Liver (tissue), 9 donors: Measurements from ENCODE around the gene TRIM45. TPM values are rescaled to one million over a fixed set of nuclear protein-coding genes. Genes with fewer than 3 reads are reported as not detected.
A peak's percentile ranks its signal among the peaks of the same experiment; 100 is the strongest.

Source experiments
- DNase-seq: peaks from one replicate; pipeline ENCODE4 v3.0.0-alpha.2; 2017; ENCODE audit warnings: low spot score
- H3K27ac ChIP-seq, 2 donors: one replicate each; pipeline ENCODE4 v1.7.0; 2013; ENCODE audit warnings: inconsistent platforms in 2 of 2, low read length in 2 of 2, control low read depth in 1 of 2, low read depth in 1 of 2, mild to moderate bottlenecking in 1 of 2
- H3K27me3 ChIP-seq, 4 donors: one replicate each; pipeline versions ENCODE4 v1.6.1 to v1.7.0; 2013; ENCODE audit warnings: low read length in 3 of 4, inconsistent platforms in 1 of 4, mild to moderate bottlenecking in 1 of 4, moderate library complexity in 1 of 4; ENCODE audit not compliant: control insufficient read depth in 4 of 4, insufficient read depth in 4 of 4
- H3K36me3 ChIP-seq, 4 donors: one replicate each; pipeline versions ENCODE4 v1.6.1 to v1.7.0; 2013; ENCODE audit warnings: low read length in 3 of 4, mild to moderate bottlenecking in 3 of 4, low read depth in 1 of 4, moderate library complexity in 1 of 4; ENCODE audit not compliant: control insufficient read depth in 4 of 4, insufficient read depth in 3 of 4
- H3K4me1 ChIP-seq, 4 donors: one replicate each; pipeline versions ENCODE4 v1.6.1 to v1.7.0; 2013; ENCODE audit warnings: low read length in 3 of 4, mild to moderate bottlenecking in 3 of 4, moderate library complexity in 1 of 4; ENCODE audit not compliant: control insufficient read depth in 4 of 4, insufficient read depth in 4 of 4
- H3K4me3 ChIP-seq, 3 donors: one replicate each; pipeline versions ENCODE4 v1.6.1 to v1.7.0; 2013; ENCODE audit warnings: low read length in 3 of 3, control low read depth in 1 of 3, low read depth in 1 of 3, mild to moderate bottlenecking in 1 of 3
- H3K9ac ChIP-seq, 2 donors: one replicate each; pipeline ENCODE4 v1.7.0; 2013; ENCODE audit warnings: low read length in 2 of 2, mild to moderate bottlenecking in 2 of 2, moderate library complexity in 2 of 2, control low read depth in 1 of 2, low read depth in 1 of 2
- H3K9me3 ChIP-seq, 4 donors: one replicate each; pipeline versions ENCODE4 v1.6.1 to v1.7.0; 2013; ENCODE audit warnings: low read length in 3 of 4; ENCODE audit not compliant: control insufficient read depth in 4 of 4
- ATF3 ChIP-seq: IDR thresholded peaks from 2 replicates; pipeline ENCODE4 v1.6.1; 2016; ENCODE audit warnings: antibody characterized with exemption
- EGR1 ChIP-seq, 2 donors: IDR thresholded peaks; 2 replicates each; pipeline ENCODE4 v1.6.1; 2016 to 2018; ENCODE audit warnings: antibody characterized with exemption in 2 of 2, low read depth in 2 of 2
- FOXA1 ChIP-seq: IDR thresholded peaks from 2 replicates; pipeline ENCODE4 v1.6.1; 2016; ENCODE audit warnings: antibody characterized with exemption
- FOXA2 ChIP-seq: IDR thresholded peaks from 2 replicates; pipeline ENCODE4 v1.6.1; 2016; ENCODE audit warnings: antibody characterized with exemption
- GABPA ChIP-seq, 2 donors: IDR thresholded peaks in 1 of 2; conservative IDR thresholded peaks in 1 of 2; 2 replicates each; pipeline ENCODE4 v1.6.1; 2016; ENCODE audit warnings: antibody characterized with exemption in 2 of 2, mild to moderate bottlenecking in 1 of 2, moderate library complexity in 1 of 2
- HNF4A ChIP-seq, 2 donors: conservative IDR thresholded peaks; 2 replicates each; pipeline ENCODE4 v1.6.1; 2016; ENCODE audit warnings: antibody characterized with exemption in 2 of 2, mild to moderate bottlenecking in 2 of 2
- HNF4G ChIP-seq: IDR thresholded peaks from 2 replicates; pipeline ENCODE4 v1.6.1; 2016; ENCODE audit warnings: antibody characterized with exemption
- JUND ChIP-seq, 2 donors: IDR thresholded peaks; 2 replicates each; pipeline ENCODE4 v1.6.1; 2016; ENCODE audit warnings: antibody characterized with exemption in 2 of 2
- NR2F2 ChIP-seq: IDR thresholded peaks from 2 replicates; pipeline ENCODE4 v1.6.1; 2016; ENCODE audit warnings: antibody characterized with exemption
- RAD21 ChIP-seq, 2 donors: IDR thresholded peaks; 2 replicates each; pipeline ENCODE4 v1.6.1; 2016; ENCODE audit warnings: antibody characterized with exemption in 2 of 2, mild to moderate bottlenecking in 2 of 2
- REST ChIP-seq: IDR thresholded peaks from 2 replicates; pipeline ENCODE4 v1.6.1; 2016; ENCODE audit warnings: antibody characterized with exemption, mild to moderate bottlenecking
- RXRA ChIP-seq, 2 donors: IDR thresholded peaks; 2 replicates each; pipeline ENCODE4 v1.6.1; 2017 to 2018; ENCODE audit warnings: antibody characterized with exemption in 2 of 2, mild to moderate bottlenecking in 1 of 2
- SP1 ChIP-seq: IDR thresholded peaks from 2 replicates; pipeline ENCODE4 v1.6.1; 2018; ENCODE audit warnings: antibody characterized with exemption, mild to moderate bottlenecking
- TAF1 ChIP-seq: conservative IDR thresholded peaks from 2 replicates; pipeline ENCODE4 v1.6.1; 2016; ENCODE audit warnings: antibody characterized with exemption, mild to moderate bottlenecking
- YY1 ChIP-seq: IDR thresholded peaks from 2 replicates; pipeline ENCODE4 v1.6.1; 2016; ENCODE audit warnings: antibody characterized with exemption, mild to moderate bottlenecking
- ZBTB33 ChIP-seq: IDR thresholded peaks from 2 replicates; pipeline ENCODE4 v1.6.1; 2016; ENCODE audit warnings: antibody characterized with exemption
- WGBS: extraction: QIAGEN DNeasy Blood & Tissue Kit; methylation state at CpG from one replicate; pipeline ENCODE4 v1.1.7; 2013; 5-methylcytosine and 5-hydroxymethylcytosine counted together
- polyA plus RNA-seq, 2 donors: library from polyadenylated mRNA; stranded (reverse) in 1 of 2; unstranded in 1 of 2; fragments of 200-250 nt in 1 of 2; fragments of >200 nt in 1 of 2; fragmentation: Nextera tagmentation in 1 of 2; extraction: Ambion mirVana in 1 of 2; gene quantifications; one replicate each; pipeline versions ENCODE4 v1.2.1 to v1.2.3, GENCODE V29; 2013 to 2015
- total RNA-seq, 2 donors: library from RNA; depleted of rRNA; stranded (reverse); fragments of >200 nt; gene quantifications; one replicate each; pipeline ENCODE4 v1.2.3, GENCODE V29; 2014
- TF ChIP-seq, protein P1 (sequence below): IDR thresholded peaks from 2 replicates; pipeline ENCODE4 v1.6.1; 2016; ENCODE audit warnings: antibody characterized with exemption
- TF ChIP-seq, protein P2 (sequence below): fragments of 150-350 bp; IDR thresholded peaks from 2 replicates; pipeline ENCODE4 v1.5.1; 2017; ENCODE audit warnings: improper control_type of control experiment, low read depth, low read length; ENCODE audit not compliant: missing input control
- donor health status: healthy.
- donor health status: healthy.
- donor health status: healthy.
- donor health status: healthy.
- donor health status: healthy.

TRIM45 gene
- total RNA-seq (1 to 10 TPM in 1 of 2 donors, under 1 TPM in 1; 0.59 to 1.5 TPM), polyA plus RNA-seq (under 1 TPM; 0.28 to 0.44 TPM)

- peak within 1 kb of the TSS; percentile 60 to 79 for H3K9ac ChIP-seq
- TF ChIP-seq RAD21 (IDR thresholded peaks at IDR 0.05): peak; percentile 57 to 58
- TF ChIP-seq TAF1: peak; percentile 36
- TF ChIP-seq, protein P1, sequence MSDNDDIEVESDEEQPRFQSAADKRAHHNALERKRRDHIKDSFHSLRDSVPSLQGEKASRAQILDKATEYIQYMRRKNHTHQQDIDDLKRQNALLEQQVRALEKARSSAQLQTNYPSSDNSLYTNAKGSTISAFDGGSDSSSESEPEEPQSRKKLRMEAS: peak; percentile 70
- no peak for TF ChIP-seq ATF3
- TF ChIP-seq RXRA (IDR thresholded peaks at IDR 0.05): peak in 1 of 2 donors; percentile 22
- peak; percentile 27 for TF ChIP-seq REST
- no peak for TF ChIP-seq ZBTB33
- TF ChIP-seq YY1: peak; percentile 57
- peak in 1 of 2 donors; percentile 51 for TF ChIP-seq EGR1 (IDR thresholded peaks at IDR 0.05; ENCODE audit: low read depth in 2 of 2)
- TF ChIP-seq SP1: peak; percentile 81
- peak; percentile 14 for TF ChIP-seq NR2F2
- TF ChIP-seq FOXA2: no peak
- TF ChIP-seq FOXA1: peak; percentile 43
- TF ChIP-seq GABPA (IDR thresholded peaks at IDR 0.05 in 1 of 2, conservative IDR thresholded peaks at IDR 0.05 in 1 of 2): no peak
- TF ChIP-seq HNF4G: no peak
- TF ChIP-seq, protein P2, sequence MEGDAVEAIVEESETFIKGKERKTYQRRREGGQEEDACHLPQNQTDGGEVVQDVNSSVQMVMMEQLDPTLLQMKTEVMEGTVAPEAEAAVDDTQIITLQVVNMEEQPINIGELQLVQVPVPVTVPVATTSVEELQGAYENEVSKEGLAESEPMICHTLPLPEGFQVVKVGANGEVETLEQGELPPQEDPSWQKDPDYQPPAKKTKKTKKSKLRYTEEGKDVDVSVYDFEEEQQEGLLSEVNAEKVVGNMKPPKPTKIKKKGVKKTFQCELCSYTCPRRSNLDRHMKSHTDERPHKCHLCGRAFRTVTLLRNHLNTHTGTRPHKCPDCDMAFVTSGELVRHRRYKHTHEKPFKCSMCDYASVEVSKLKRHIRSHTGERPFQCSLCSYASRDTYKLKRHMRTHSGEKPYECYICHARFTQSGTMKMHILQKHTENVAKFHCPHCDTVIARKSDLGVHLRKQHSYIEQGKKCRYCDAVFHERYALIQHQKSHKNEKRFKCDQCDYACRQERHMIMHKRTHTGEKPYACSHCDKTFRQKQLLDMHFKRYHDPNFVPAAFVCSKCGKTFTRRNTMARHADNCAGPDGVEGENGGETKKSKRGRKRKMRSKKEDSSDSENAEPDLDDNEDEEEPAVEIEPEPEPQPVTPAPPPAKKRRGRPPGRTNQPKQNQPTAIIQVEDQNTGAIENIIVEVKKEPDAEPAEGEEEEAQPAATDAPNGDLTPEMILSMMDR: peak; percentile 53
- peak in 1 of 2 donors; percentile 35 for TF ChIP-seq HNF4A (conservative IDR thresholded peaks at IDR 0.05)
- peak in 1 of 2 donors; percentile 29 for TF ChIP-seq JUND (IDR thresholded peaks at IDR 0.05)
- WGBS: under 1% methylated on average over 71 of the region's 71 CpGs
- peak; percentile 93 for DNase-seq
- peak within 1 kb of the TSS; percentile 54 to 71 for H3K27ac ChIP-seq
- H3K4me3 ChIP-seq: peak within 1 kb of the TSS; percentile 70 to 94 (median 79)
- H3K9me3 ChIP-seq: no peaks in the 10 kb centered on the region
- no peaks in the 10 kb centered on the region for H3K36me3 ChIP-seq
- peaks cover 5 to 30% (median 17%) of the 10 kb centered on the region in 4 donors for H3K4me1 ChIP-seq
- H3K27me3 ChIP-seq: no peaks in the 10 kb centered on the region
These were observed at the start of gene TRIM45 for GRCh38 chr1:117121589-117122329. TRIM45 (minus strand) TSS chr1:117121749; CDS start chr1:117121201, 548 bp downstream.
